ENCODE measurements around the gene OR2V1.
"Not testable (repeated sequence)": the region's sequence is repeated elsewhere in the genome, so short reads cannot be mapped to it uniquely, and the experiment has no call there.

Gene OR2V1

DNA sequence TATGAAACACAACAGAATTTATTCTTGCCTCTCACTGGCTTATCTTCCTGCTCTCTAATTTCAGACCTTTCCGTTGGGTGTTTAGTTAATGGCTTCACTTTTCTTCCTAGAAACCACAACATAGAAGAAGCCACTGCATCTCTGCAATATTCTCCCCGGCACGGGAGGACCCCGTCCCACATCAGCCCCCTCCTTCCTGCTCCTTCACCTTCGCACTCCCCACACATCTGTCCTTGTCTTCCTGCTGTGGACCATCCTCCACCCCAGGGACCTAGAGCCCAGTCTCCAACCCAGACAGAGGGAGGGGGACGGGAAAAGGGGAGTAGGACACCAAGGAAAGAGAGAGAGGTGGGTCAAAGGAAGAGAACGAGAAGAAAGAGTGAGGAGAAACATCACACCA is 1.4 kb downstream of the OR2V1 start:
- DNase-seq (ENCODE audit: extremely low read depth in 1 of 2, low read depth in 1 of 2) = no peak

- DNase-seq (ENCODE audit: extremely low read depth in 1 of 2, low read depth in 1 of 2) = no peak
Observed at GRCh38 chr5:181127907-181128626, 2.9 kb downstream of the OR2V1 start.

DNA sequence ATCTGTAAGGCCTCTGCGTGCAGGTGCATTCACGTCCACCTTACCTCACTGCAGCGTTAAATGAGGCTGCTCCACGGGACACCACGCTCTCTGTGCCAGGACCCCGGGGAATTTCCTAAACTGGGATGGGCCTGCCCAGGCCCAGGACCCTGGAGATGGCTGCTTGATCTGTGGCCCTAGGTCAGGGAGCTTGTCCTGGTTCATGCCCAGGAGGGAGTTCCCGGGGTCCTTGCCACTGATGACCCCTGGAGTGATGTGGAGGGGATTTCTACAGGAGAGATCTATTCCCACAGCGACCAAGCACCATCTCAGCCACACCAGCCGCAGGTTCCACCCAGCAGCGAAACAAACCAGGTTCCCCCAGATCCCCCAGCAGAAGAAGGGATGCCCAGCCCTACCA is 3.5 kb downstream of the OR2V1 start:
- no peak for DNase-seq (ENCODE audit: extremely low read depth in 1 of 2, low read depth in 1 of 2)

- no peak for DNase-seq (ENCODE audit: extremely low read depth in 1 of 2, low read depth in 1 of 2)
Observed at GRCh38 chr5:181126841-181127240, 4.1 kb downstream of the OR2V1 start.

DNA sequence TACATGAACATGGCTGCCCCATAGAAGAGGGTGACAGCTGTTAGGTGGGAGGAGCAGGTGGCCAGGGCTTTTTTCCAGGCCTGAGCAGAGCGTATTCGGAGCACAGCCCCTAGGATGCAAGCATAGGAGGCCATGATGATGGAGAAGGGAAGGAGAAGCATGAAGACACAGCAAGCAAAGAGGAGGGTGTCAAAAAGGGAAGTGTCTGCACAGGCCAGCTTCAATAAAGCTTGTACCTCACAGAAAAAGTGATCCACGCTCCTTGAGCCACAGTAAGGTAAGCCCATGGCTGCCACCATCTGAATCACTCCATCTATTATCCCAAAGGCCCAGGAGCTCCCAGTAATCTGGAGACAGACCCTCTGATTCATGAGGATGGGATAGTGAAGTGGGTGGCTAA is 6.4 kb downstream of the OR2V1 start:
- DNase-seq (ENCODE audit: extremely low read depth in 1 of 2, low read depth in 1 of 2) = no peak

DNA sequence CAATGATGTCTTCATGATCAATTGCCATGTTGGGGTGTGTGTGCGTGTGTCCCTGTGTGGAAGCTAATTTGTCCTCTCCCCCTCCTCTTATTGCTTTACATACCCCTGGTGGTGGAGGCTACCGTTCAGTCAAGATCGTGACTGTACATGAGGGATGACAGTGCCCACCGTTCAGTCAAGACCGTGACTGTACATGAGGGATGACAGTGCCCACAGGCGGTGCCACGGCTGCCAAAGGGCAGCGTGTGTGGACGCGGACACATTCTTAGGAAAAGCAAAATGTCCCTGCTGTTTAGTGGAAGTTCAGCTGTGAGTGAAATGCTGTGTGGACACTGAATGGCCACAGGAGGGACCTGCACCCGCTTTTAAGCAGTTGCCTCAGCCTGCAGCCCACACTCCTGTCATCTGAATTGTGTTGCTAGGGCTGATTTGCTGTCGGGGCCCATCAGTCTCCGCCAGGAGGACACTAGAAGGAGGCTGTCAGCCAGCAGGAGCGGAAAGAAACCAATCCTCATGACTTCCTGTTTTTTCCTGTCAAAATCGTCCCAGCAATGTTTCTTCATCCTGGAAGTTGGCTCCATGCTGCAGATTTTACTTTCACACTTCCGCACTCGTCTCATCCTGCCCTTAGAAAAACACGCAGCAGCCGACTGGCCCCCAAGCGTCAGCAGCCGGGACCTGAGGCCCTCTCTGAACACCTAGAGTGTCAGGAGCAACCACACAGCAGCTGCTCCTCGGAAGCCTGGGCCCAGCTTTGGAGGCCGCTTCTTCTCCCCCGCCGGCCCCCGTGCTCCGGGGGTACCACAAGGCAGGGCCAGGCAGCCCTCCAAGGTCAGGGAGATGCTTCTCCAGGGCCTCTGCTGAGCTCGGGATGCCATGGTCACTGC is 9.1 kb downstream of the OR2V1 start:
- DNase-seq (ENCODE audit: extremely low read depth in 1 of 2, low read depth in 1 of 2) = no peak

DNA sequence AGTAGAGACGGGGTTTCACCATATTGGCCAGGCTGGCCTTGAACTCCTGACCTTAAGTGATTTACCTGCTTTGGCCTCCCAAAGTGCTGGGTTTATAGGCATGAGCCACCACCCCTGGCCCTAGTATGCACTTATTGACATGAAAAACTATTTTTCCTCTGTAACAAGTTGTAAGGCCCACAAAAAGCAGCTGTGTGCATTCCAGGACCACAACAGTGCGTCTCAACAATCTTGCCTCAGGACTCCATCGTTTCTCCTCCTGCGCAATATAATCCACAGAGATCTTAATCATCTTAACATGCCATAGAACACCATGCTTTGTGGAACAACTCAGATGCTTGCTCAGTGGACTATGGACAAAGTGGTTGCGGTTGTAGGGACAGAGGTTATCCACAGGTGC is 10.2 kb downstream of the OR2V1 start:
- no peak for DNase-seq (ENCODE audit: extremely low read depth in 1 of 2, low read depth in 1 of 2)

- DNase-seq (ENCODE audit: extremely low read depth in 1 of 2, low read depth in 1 of 2) = no peak
Observed at GRCh38 chr5:181120306-181120705, 10.7 kb downstream of the OR2V1 start.

GRCh38 chr5:181119105-181119504 is 11.9 kb downstream of the OR2V1 start:
- no peak for DNase-seq (ENCODE audit: extremely low read depth in 1 of 2, low read depth in 1 of 2)

GRCh38 chr5:181118369-181118768 is 12.6 kb downstream of the OR2V1 start:
- DNase-seq (ENCODE audit: extremely low read depth in 1 of 2, low read depth in 1 of 2) = no peak

DNA sequence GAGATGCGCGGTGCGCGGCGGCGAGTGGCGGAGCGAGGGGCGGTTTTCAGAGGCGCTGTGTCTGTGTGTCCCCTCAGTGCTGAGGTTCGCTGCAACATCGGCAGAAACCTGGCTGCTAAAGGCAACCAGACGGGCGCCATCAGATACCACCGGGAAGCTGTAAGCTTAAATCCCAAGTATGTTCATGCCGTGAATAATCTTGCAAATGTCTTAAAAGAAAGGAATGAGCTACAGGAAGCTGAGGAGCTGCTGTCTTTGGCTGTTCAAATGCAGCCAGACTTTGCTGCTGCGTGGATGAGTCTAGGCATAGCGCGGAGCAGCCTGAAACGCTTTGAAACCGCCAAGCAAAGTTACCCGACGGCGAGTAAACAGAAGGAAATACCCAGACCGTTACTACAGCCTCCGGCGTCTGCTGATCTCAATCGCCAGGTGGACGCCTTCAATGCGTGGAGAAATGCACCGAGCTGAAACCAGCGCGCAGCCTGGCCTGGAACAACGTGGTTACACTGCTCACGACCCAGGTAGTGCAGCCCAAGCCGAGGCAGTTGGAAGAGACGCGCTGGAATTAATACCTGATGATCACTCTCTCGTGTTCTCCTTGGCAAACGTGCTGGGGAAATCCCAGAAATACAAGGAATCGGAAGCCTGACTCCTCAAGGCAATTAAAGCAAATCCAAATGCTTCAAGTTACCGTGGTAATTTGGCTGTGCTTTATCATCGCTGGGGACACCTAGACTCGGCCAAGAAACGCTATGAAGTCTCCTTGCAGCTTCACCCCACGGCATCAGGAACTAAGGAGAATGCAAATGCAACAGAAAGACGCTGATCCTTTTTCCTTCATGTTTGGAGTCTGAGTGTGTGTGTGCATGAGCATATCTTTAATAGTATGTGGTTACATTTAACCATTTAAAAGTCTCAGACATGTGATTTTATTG is 15.9 kb downstream of the OR2V1 start:
- DNase-seq (ENCODE audit: extremely low read depth in 1 of 2, low read depth in 1 of 2) = no peak

GRCh38 chr5:181114284-181114843 is 16.6 kb downstream of the OR2V1 start:
- no peak for DNase-seq (ENCODE audit: extremely low read depth in 1 of 2, low read depth in 1 of 2)

- not testable (repeated sequence) for DNase-seq (ENCODE audit: extremely low read depth in 1 of 2, low read depth in 1 of 2)
Observed at GRCh38 chr5:181113572-181113971, 17.4 kb downstream of the OR2V1 start.

GRCh38 chr5:181112476-181112875 is 18.5 kb downstream of the OR2V1 start:
- no peak for DNase-seq (ENCODE audit: extremely low read depth in 1 of 2, low read depth in 1 of 2)

DNA sequence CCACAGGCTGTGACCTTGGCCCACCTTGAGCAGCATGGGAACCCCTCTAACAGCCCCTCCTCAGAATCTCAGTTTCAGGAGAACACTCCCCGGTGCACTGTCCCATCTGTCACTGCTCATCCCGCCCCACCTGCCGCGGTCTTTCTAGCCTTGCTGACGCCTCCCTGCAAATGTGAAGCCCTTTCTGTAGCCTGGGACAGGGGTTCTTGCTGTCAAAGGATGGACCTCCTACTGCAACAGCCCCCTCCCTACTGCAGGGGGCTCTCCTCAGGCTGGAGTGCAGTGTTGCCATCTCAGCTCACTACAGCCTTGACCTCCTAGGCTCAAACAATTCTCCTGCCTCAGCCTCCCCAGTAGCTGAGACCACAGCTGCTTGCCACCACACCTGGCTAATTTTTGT is 20.0 kb downstream of the OR2V1 start:
- no peak for DNase-seq (ENCODE audit: extremely low read depth in 1 of 2, low read depth in 1 of 2)

GRCh38 chr5:181109489-181110013 is 21.4 kb downstream of the OR2V1 start:
- no peak for DNase-seq (ENCODE audit: extremely low read depth in 1 of 2, low read depth in 1 of 2)

GRCh38 chr5:181108578-181109165 is 22.3 kb downstream of the OR2V1 start:
- no peak for DNase-seq (ENCODE audit: extremely low read depth in 1 of 2, low read depth in 1 of 2)

DNA sequence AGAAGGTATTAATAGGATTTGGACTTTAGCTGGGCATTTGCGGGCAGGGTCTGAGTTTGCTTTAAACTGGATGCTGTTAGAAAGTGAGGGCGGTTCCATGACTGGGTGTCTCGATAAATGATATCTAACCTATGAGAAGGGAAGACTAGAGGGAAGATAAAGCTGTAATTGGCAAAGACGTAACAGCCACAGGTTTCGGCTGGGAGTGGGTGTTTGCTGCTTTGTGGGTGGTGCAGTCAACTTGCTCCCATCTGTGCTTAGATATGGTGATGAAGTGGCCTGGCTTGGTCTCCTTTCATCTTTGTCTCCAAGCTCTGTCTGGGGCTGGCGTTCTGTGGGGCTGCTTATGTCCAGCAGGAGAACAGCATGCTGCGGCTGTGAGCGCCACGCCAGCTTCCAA is 23.3 kb downstream of the OR2V1 start:
- DNase-seq (ENCODE audit: extremely low read depth in 1 of 2, low read depth in 1 of 2) = no peak

- DNase-seq (ENCODE audit: extremely low read depth in 1 of 2, low read depth in 1 of 2) = no peak
Observed at GRCh38 chr5:181105391-181106025, 25.5 kb downstream of the OR2V1 start.
